T-cell (primary cell): ENCODE results near the gene ZNF662. TPM values are rescaled to one million over a fixed set of nuclear protein-coding genes. Genes with fewer than 3 reads are reported as not detected.

Experiments used
- ATAC-seq, 4 experiments: fragments of 200-7000 bp in 3 of 4; fragments of 150-1000 bp in 1 of 4; cut with Tn5 transposase; replicated peaks in 1 of 4; 1 replicate in 3 of 4; 2 replicates in 1 of 4; pipeline ENCODE4 v1.10.0; 2021; ENCODE audit warnings: moderate library complexity in 3 of 4, mild to moderate bottlenecking in 2 of 4, moderate number of reproducible peaks in 1 of 4
- CTCF ChIA-PET, 2 donors: fragments of 300-600 bp; sonication (Branson Sonifier 250); formaldehyde crosslinking; loops; one replicate each; lab custom pipeline; 2022; ENCODE audit warnings: antibody characterized with exemption in 2 of 2; lab: Charles Lee
- POLR2A ChIA-PET, 2 donors: fragments of 300-600 bp; sonication (Branson Sonifier 250); formaldehyde crosslinking; loops; one replicate each; lab custom pipeline; 2022; ENCODE audit warnings: antibody characterized with exemption in 2 of 2; lab: Charles Lee
- DNase-seq, 35 experiments: peaks; one replicate each; pipeline versions ENCODE4 v3.0.0 to v3.0.0-alpha.2; 2013 to 2023
- H3K27ac ChIP-seq: one replicate; pipeline ENCODE4 v1.5.1; 2013; ENCODE audit warnings: low read length
- H3K27me3 ChIP-seq, 2 experiments: replicated peaks in 1 of 2; 1 replicate in 1 of 2; 2 replicates in 1 of 2; pipeline versions ENCODE4 v1.6.1 to v1.7.0; 2013; ENCODE audit warnings: low read length in 1 of 2, mixed read lengths in 1 of 2; ENCODE audit not compliant: control insufficient read depth in 2 of 2, insufficient read depth in 2 of 2; ENCODE audit errors: extremely low read depth in 1 of 2
- H3K36me3 ChIP-seq, 2 donors: 1 replicate in 1 of 2; 2 replicates in 1 of 2; pipeline versions ENCODE4 v1.6.1 to v1.7.0; 2013; ENCODE audit warnings: low read length in 1 of 2; ENCODE audit not compliant: control insufficient read depth in 2 of 2, insufficient read depth in 1 of 2; ENCODE audit errors: extremely low read depth in 1 of 2
- H3K4me1 ChIP-seq, 2 experiments: 1 replicate in 1 of 2; 2 replicates in 1 of 2; pipeline versions ENCODE4 v1.6.1 to v1.7.0; 2013; ENCODE audit warnings: low read length in 2 of 2, mixed read lengths in 1 of 2; ENCODE audit not compliant: insufficient read depth in 2 of 2, control insufficient read depth in 1 of 2; ENCODE audit errors: extremely low read depth in 1 of 2
- H3K4me3 ChIP-seq, 2 donors: 1 replicate in 1 of 2; 2 replicates in 1 of 2; pipeline versions ENCODE4 v1.5.1 to v1.7.0; 2013; ENCODE audit warnings: mild to moderate bottlenecking in 2 of 2, low read length in 1 of 2, moderate library complexity in 1 of 2; ENCODE audit not compliant: control insufficient read depth in 1 of 2; ENCODE audit errors: extremely low read depth in 1 of 2
- H3K9me3 ChIP-seq: 2 replicates; pipeline ENCODE4 v1.7.0; 2013
- H3K27ac Mint-ChIP-seq, 2 donors: one replicate each; pipeline ENCODE4 v1.8.0; 2020 to 2021; ENCODE audit warnings: mild to moderate bottlenecking in 2 of 2, mixed read lengths in 2 of 2
- H3K27me3 Mint-ChIP-seq, 2 donors: one replicate each; pipeline ENCODE4 v1.8.0; 2021 to 2022; ENCODE audit warnings: mixed read lengths in 2 of 2
- H3K36me3 Mint-ChIP-seq: one replicate; pipeline ENCODE4 v1.8.0; 2021; ENCODE audit warnings: mixed read lengths
- H3K4me1 Mint-ChIP-seq, 3 donors: one replicate each; pipeline ENCODE4 v1.8.0; 2020 to 2022; ENCODE audit warnings: mixed read lengths in 3 of 3, mild to moderate bottlenecking in 1 of 3
- H3K4me3 Mint-ChIP-seq, 3 donors: one replicate each; pipeline ENCODE4 v1.8.0; 2020 to 2022; ENCODE audit warnings: mild to moderate bottlenecking in 3 of 3, mixed read lengths in 3 of 3, moderate library complexity in 3 of 3
- H3K9me3 Mint-ChIP-seq, 3 donors: one replicate each; pipeline ENCODE4 v1.8.0; 2020 to 2022; ENCODE audit warnings: mixed read lengths in 3 of 3
- WGBS: methylation state at CpG from one replicate; pipeline ENCODE4 v1.1.5; 2013; ENCODE audit warnings: missing lambda C conversion rate; ENCODE audit not compliant: insufficient coverage; 5-methylcytosine and 5-hydroxymethylcytosine counted together
- total RNA-seq, 35 experiments: library from RNA in 6 of 35; stranded (reverse) in 6 of 35; fragments of 120-200 nt in 1 of 35; gene quantifications; one replicate each; pipeline versions ENCODE4 v1.2.1 to v1.2.4 and lab custom pipeline; 2013 to 2026

Gene ZNF662
- total RNA-seq, 5 donors from 2014 or later (not counting 1 experiment from before 2014, with no cell fraction given) = 0.92 to 8.8 (median 3.7) TPM

DNA sequence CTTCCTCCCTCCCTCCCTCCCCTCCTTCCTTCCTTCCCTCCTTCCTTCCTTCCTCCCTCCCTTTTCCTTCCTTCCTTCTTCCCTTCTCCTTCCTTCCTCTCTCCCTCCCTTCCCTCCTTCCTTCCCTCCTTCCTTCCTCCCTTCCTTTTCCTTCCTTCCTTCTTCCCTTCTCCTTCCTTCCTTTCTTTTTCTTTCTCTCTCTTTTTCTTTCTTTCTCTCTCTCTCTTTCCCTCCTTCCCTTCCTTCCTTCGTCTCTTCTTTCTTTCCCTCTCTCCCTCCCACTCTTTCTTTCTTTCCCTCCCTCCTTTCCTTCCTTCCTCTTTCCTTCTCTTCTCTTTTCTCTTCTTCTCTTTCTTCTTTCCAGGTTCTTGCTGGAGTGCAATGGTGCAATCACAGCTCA is 1.9 kb upstream of the ZNF662 start:
- 90% methylated on average over 1 of the region's 1 CpG for WGBS
- H3K4me3 ChIP-seq = no peak overlapping the region
- no peak for ATAC-seq
- H3K9me3 ChIP-seq = no peaks in the 10 kb centered on the region
- ChIA-PET POLR2A (interaction anchor here in 1 of 2 donors (0.8 kb wide), 1 partner anchor 217 kb away, joined by 12 read pairs; no protein-coding TSS in a partner anchor), CTCF (no interaction called here)
- Mint-ChIP-seq H3K27me3 (peaks cover 32 to 44% of the 10 kb centered on the region in 2 donors), H3K4me1 (peaks cover 13 to 19% (median 15%) of the 10 kb centered on the region in 3 donors), H3K4me3 (no peak overlapping the region), H3K27ac (no peak overlapping the region), H3K36me3 (peaks cover 13% of the 10 kb centered on the region), H3K9me3 (peaks cover 4 to 14% (median 8%) of the 10 kb centered on the region in 3 donors)
- no peak for DNase-seq
- H3K27ac ChIP-seq = no peak overlapping the region
- peaks cover 0 to 14% of the 10 kb centered on the region in 2 experiments for H3K4me1 ChIP-seq
- H3K36me3 ChIP-seq = no peaks in the 10 kb centered on the region
- peaks cover 0 to 27% of the 10 kb centered on the region in 2 experiments for H3K27me3 ChIP-seq

DNA sequence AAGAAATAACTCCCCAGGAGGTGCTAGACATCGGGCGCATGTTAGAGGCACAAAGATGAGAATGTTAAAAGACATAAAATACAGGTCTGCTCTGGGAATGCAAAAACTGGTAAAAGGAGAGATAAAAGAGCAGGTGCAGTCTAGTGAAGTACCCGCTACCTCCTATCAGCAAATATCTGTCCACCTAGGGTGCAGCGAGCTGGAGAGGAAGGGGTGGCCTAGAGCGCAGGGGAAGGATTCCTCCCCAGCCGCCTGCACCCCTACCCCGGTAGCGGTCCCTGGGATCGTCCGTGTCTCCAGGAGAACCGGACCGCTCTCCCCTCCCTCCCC is 237 bp upstream of the ZNF662 start:
- Histone ChIP-seq H3K27me3 (peaks cover 0 to 27% of the 10 kb centered on the region in 2 experiments), H3K36me3 (no peaks in the 10 kb centered on the region), H3K4me1 (peaks cover 0 to 14% of the 10 kb centered on the region in 2 experiments), H3K4me3 (peak overlapping the region; percentile 33 to 60), H3K9me3 (no peaks in the 10 kb centered on the region), H3K27ac (no peak overlapping the region)
- peaks cover 32 to 44% of the 10 kb centered on the region in 2 donors for H3K27me3 Mint-ChIP-seq
- POLR2A ChIA-PET = no interaction called here
- H3K4me1 Mint-ChIP-seq = peaks cover 13 to 19% (median 15%) of the 10 kb centered on the region in 3 donors
- peak overlapping the region; percentile 30 to 74 for H3K27ac Mint-ChIP-seq
- CTCF ChIA-PET = interaction anchor here in 1 of 2 donors (0.6 kb wide), 1 partner anchor 481 kb away, joined by 3 read pairs; no protein-coding TSS in a partner anchor
- peak in 3 of 4 experiments; percentile 42 to 60 (median 57) for ATAC-seq
- H3K4me3 Mint-ChIP-seq = peak overlapping the region; percentile 65 to 88 (median 76)
- no CpG with 5 or more reads among the region's 12 CpGs for WGBS
- peaks cover 18% of the 10 kb centered on the region for H3K36me3 Mint-ChIP-seq
- peaks cover 4 to 18% (median 11%) of the 10 kb centered on the region in 3 donors for H3K9me3 Mint-ChIP-seq
- DNase-seq = no peak

DNA sequence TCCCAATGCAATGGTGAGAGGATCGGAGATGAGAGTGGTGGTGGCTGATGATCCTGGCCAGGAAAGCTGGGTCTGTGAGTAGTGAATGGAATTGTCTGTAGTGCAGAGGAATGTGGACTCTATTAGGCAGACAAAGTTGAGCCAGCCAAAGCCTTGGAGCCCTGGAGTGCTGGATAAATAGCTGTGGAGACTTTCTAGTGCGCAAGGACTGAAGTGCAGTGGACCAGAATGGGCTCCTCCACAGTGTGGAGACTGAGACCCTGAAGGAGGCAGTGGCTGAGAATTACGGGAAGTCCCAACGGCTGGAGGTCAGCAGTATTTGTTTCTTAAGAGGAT is 874 bp downstream of the ZNF662 start:
- POLR2A ChIA-PET = no interaction called here
- WGBS = 85% methylated on average over 4 of the region's 4 CpGs

DNA sequence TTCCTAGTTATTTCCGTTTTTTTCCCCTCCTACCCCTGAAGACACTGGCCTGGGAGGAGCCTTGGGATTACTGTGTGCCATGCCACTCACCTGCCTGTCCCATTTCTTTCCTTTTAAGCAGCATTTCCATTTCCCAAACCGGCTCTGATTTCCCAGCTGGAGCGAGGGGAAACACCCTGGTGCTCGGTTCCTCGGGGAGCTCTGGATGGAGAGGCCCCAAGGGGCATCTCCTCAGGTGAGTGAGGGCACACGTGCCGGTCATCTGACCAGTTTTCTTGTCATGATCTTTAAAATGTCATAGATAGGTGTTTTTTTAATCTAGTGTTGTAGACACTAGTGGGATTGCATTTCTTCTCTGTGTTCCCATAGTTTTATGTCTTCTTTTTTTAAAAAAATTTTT is 2.7 kb downstream of the ZNF662 start:
- POLR2A ChIA-PET = no interaction called here
- WGBS = 66% methylated on average over 4 of the region's 7 CpGs
- Mint-ChIP-seq H3K27me3 (peaks cover 32 to 43% of the 10 kb centered on the region in 2 donors), H3K4me3 (no peak overlapping the region), H3K9me3 (peaks cover 3 to 23% (median 18%) of the 10 kb centered on the region in 3 donors), H3K4me1 (peaks cover 13 to 19% (median 15%) of the 10 kb centered on the region in 3 donors), H3K36me3 (peaks cover 22% of the 10 kb centered on the region), H3K27ac (no peak overlapping the region)
- CTCF ChIA-PET = no interaction called here
- Histone ChIP-seq H3K4me3 (no peak overlapping the region), H3K4me1 (peaks cover 0 to 14% of the 10 kb centered on the region in 2 experiments), H3K27ac (no peak overlapping the region), H3K36me3 (no peaks in the 10 kb centered on the region), H3K9me3 (peaks cover under 1% of the 10 kb centered on the region), H3K27me3 (peaks cover 0 to 27% of the 10 kb centered on the region in 2 experiments)
- DNase-seq = no peak
- no peak for ATAC-seq

More for the DNA sequence above, 874 bp downstream of the ZNF662 start:
- ATAC-seq (no peak), DNase-seq (no peak)
- peak overlapping the region; percentile 28 to 42 for H3K27ac Mint-ChIP-seq
- peaks cover 4 to 18% (median 15%) of the 10 kb centered on the region in 3 donors for H3K9me3 Mint-ChIP-seq
- peaks cover 32 to 41% of the 10 kb centered on the region in 2 donors for H3K27me3 Mint-ChIP-seq
- H3K4me1 Mint-ChIP-seq = peaks cover 13 to 19% (median 15%) of the 10 kb centered on the region in 3 donors
- CTCF ChIA-PET = no interaction called here
- Histone ChIP-seq H3K9me3 (no peaks in the 10 kb centered on the region), H3K4me1 (peaks cover 0 to 14% of the 10 kb centered on the region in 2 experiments), H3K27ac (no peak overlapping the region), H3K27me3 (peaks cover 0 to 27% of the 10 kb centered on the region in 2 experiments), H3K4me3 (no peak overlapping the region), H3K36me3 (no peaks in the 10 kb centered on the region)
- peaks cover 18% of the 10 kb centered on the region for H3K36me3 Mint-ChIP-seq
- H3K4me3 Mint-ChIP-seq = peak overlapping the region; percentile 50 to 88 (median 76)

DNA sequence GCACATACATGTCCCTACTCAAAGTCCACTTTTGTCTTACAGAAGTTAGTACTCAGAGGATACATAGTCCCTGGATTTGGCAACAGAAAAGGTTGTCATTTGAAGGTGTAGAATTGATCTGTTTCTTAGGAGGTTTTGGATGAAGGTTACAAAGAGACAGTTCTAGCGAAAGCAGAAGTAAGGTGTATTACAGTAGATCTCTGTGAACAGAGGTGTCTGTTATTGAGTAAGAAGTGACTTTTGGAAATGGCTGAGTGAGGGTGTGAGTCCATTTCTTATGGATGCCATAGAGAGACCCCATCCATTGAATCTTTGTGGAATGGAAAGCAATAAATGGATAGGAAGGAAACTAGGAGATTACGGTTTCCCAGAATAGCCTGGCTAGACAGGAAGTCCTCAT is 5.6 kb downstream of the ZNF662 start:
- CTCF ChIA-PET = interaction anchor here in 1 of 2 donors (0.6 kb wide), 1 partner anchor 36 kb away, joined by 3 read pairs; no protein-coding TSS in a partner anchor
- H3K27me3 Mint-ChIP-seq = peaks cover 15 to 21% of the 10 kb centered on the region in 2 donors
- peaks cover 0 to 2% of the 10 kb centered on the region in 2 experiments for H3K4me1 ChIP-seq
- peaks cover 17% of the 10 kb centered on the region for H3K9me3 ChIP-seq
- DNase-seq (no peak), ATAC-seq (no peak)
- POLR2A ChIA-PET = no interaction called here
- H3K4me3 Mint-ChIP-seq = no peak overlapping the region
- peaks cover 6 to 10% (median 8%) of the 10 kb centered on the region in 3 donors for H3K4me1 Mint-ChIP-seq
- H3K9me3 Mint-ChIP-seq = peaks cover 14 to 40% (median 37%) of the 10 kb centered on the region in 3 donors
- no peak overlapping the region for H3K27ac Mint-ChIP-seq
- 100% methylated on average over 1 of the region's 2 CpGs for WGBS
- H3K27ac ChIP-seq = no peak overlapping the region
- H3K36me3 Mint-ChIP-seq = peaks cover 37% of the 10 kb centered on the region
- H3K4me3 ChIP-seq = no peak overlapping the region
- H3K27me3 ChIP-seq = peaks cover 0 to 14% of the 10 kb centered on the region in 2 experiments
- H3K36me3 ChIP-seq = no peaks in the 10 kb centered on the region

DNA sequence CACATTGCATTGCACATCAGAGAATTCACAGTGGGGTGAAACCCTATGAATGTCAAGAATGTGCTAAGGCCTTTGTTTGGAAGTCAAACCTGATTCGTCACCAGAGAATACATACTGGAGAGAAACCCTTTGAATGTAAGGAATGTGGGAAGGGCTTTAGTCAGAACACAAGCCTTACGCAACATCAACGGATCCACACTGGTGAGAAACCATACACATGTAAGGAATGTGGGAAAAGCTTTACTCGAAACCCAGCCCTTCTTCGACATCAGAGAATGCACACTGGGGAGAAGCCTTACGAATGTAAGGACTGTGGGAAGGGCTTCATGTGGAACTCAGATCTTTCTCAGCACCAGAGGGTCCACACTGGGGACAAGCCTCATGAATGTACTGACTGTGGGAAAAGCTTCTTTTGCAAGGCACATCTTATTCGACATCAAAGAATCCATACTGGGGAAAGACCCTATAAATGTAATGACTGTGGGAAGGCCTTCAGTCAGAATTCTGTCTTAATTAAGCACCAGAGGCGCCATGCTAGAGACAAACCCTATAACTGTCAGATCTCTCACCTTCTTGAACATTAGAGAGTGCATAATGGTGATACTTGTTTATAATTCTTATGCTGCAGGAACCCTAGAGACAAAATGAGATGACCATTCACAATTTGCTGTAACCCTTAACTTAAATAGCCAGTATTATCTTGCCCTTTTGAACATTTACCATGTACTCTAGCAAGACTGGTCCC is 9.0 kb downstream of the ZNF662 start:
- ChIA-PET CTCF (interaction anchor here in 1 of 2 donors (0.5 kb wide), 1 partner anchor 524 kb away, joined by 4 read pairs; no protein-coding TSS in a partner anchor), POLR2A (no interaction called here)
- H3K4me1 ChIP-seq = no peaks in the 10 kb centered on the region
- Mint-ChIP-seq H3K4me3 (no peak overlapping the region), H3K27ac (no peak overlapping the region), H3K36me3 (peaks cover 37% of the 10 kb centered on the region), H3K9me3 (peaks cover 17 to 55% (median 54%) of the 10 kb centered on the region in 3 donors), H3K4me1 (no peaks in the 10 kb centered on the region), H3K27me3 (peaks cover 0 to 2% of the 10 kb centered on the region in 2 donors)
- H3K4me3 ChIP-seq = no peak overlapping the region
- DNase-seq = no peak
- H3K9me3 ChIP-seq = peaks cover 19% of the 10 kb centered on the region
- no peak for ATAC-seq
- no peaks in the 10 kb centered on the region for H3K36me3 ChIP-seq
- no peak overlapping the region for H3K27ac ChIP-seq
- no peaks in the 10 kb centered on the region for H3K27me3 ChIP-seq
- 95% methylated on average over 6 of the region's 8 CpGs for WGBS
